HCT116 (cell line): ENCODE measurements around the gene OR56A4. TPM values are rescaled to one million over a fixed set of nuclear protein-coding genes. Genes with fewer than 3 reads are reported as not detected.

Experiments
- ATAC-seq: fragments of 200-7000 bp; cut with Tn5 transposase; 2 replicates; pipeline ENCODE4 v1.9.1; 2020; ENCODE audit warnings: mild to moderate bottlenecking, moderate library complexity
- BruUV-seq: library from RNA; stranded (reverse); fragments of 400-500 nt; replicated peaks from 2 replicates; lab custom pipeline; 2021; lab: Mats Ljungman, UMichigan
- CTCF ChIA-PET: fragments of 300-600 bp; sonication (Branson Sonifier 250); formaldehyde crosslinking; loops from one replicate; lab custom pipeline; 2021; ENCODE audit warnings: antibody characterized with exemption; lab: Charles Lee
- POLR2A ChIA-PET: fragments of 300-600, 350-600 bp; sonication (Branson Sonifier 250); formaldehyde crosslinking; loops from one replicate; lab custom pipeline; 2021; ENCODE audit warnings: antibody characterized with exemption; lab: Charles Lee
- RAD21 ChIA-PET, 2 experiments: fragments of 300-600 bp; sonication (Branson Sonifier 250); formaldehyde crosslinking; loops; one replicate each; lab custom pipeline; 2023; ENCODE audit warnings: low total read pairs in 2 of 2; ENCODE audit not compliant: uncharacterized antibody in 2 of 2, unreplicated experiment in 2 of 2, low non-redundant PET in 1 of 2; lab: Charles Lee
- DNase-seq: peaks from one replicate; pipeline ENCODE4 v3.0.0-alpha.2; 2010; ENCODE audit warnings: low read depth, low spot score
- H2AFZ ChIP-seq: fragments of 200-600 bp; shearing (Covaris generic), sonication (generic); 2 replicates; pipeline ENCODE4 v1.6.1; 2017; ENCODE audit warnings: low read depth, mixed run types, mixed read lengths, antibody characterized with exemption, low read length; ENCODE audit not compliant: poor library complexity, severe bottlenecking
- H3K27ac ChIP-seq: 2 replicates; pipeline ENCODE4 v1.5.1; 2012; ENCODE audit warnings: low read depth, low read length
- H3K27me3 ChIP-seq: fragments of 200-600 bp; sonication (generic); 2 replicates; pipeline ENCODE4 v1.6.1; 2016; ENCODE audit warnings: mixed run types, low read length, mixed read lengths; ENCODE audit not compliant: insufficient read depth
- H3K36me3 ChIP-seq, 2 experiments: fragments of 200-500 bp in 1 of 2; fragments of 200-600 bp in 1 of 2; sonication (Bioruptor generic) in 1 of 2; sonication (generic) in 1 of 2; 2 replicates each; pipeline versions ENCODE4 v1.5.1 to v1.6.1; 2014 to 2016; ENCODE audit warnings: low read length in 2 of 2, inconsistent platforms in 1 of 2, mixed read lengths in 1 of 2, mixed run types in 1 of 2; ENCODE audit not compliant: insufficient read depth in 2 of 2, control insufficient read depth in 1 of 2
- H3K4me1 ChIP-seq, 2 experiments: fragments of 200-600 bp in 1 of 2; sonication (generic) in 1 of 2; 2 replicates each; pipeline versions ENCODE4 v1.5.1 to v1.6.1; 2012 to 2017; ENCODE audit warnings: low read length in 2 of 2, inconsistent platforms in 1 of 2, mild to moderate bottlenecking in 1 of 2, mixed read lengths in 1 of 2, mixed run types in 1 of 2, moderate library complexity in 1 of 2; ENCODE audit not compliant: insufficient read depth in 2 of 2, control insufficient read depth in 1 of 2
- H3K4me2 ChIP-seq: fragments of 200-600 bp; sonication (generic); 2 replicates; pipeline ENCODE4 v1.6.1; 2017; ENCODE audit warnings: mixed run types, low read length, mixed read lengths
- H3K4me3 ChIP-seq, 2 experiments: fragments of 200-600 bp in 1 of 2; sonication (generic) in 1 of 2; replicated peaks in 1 of 2; 2 replicates each; pipeline ENCODE4 v1.5.1; 2011 to 2016; ENCODE audit warnings: low read length in 2 of 2, control low read depth in 1 of 2, low read depth in 1 of 2, mild to moderate bottlenecking in 1 of 2, mixed read lengths in 1 of 2, mixed run types in 1 of 2
- H3K79me2 ChIP-seq: fragments of 200-600 bp; sonication (generic); 2 replicates; pipeline ENCODE4 v1.6.1; 2017; ENCODE audit warnings: mild to moderate bottlenecking, mixed run types, low read length, moderate library complexity, mixed read lengths; ENCODE audit not compliant: insufficient read depth
- H3K9ac ChIP-seq: fragments of 200-600 bp; sonication (generic); 2 replicates; pipeline ENCODE4 v1.6.1; 2016; ENCODE audit warnings: low read length, mixed read lengths
- H3K9me2 ChIP-seq: fragments of 200-600 bp; sonication (generic), shearing (Covaris generic); 2 replicates; pipeline ENCODE4 v1.6.1; 2017; ENCODE audit warnings: mixed run types, mild to moderate bottlenecking, moderate library complexity; ENCODE audit not compliant: insufficient read depth
- H3K9me3 ChIP-seq, 2 experiments: fragments of 200-500 bp in 1 of 2; fragments of 200-600 bp in 1 of 2; sonication (Bioruptor generic) in 1 of 2; sonication (generic) in 1 of 2; 2 replicates each; pipeline ENCODE4 v1.6.1; 2014 to 2017; ENCODE audit warnings: low read length in 2 of 2, mixed read lengths in 2 of 2, inconsistent platforms in 1 of 2, low read depth in 1 of 2, mild to moderate bottlenecking in 1 of 2, mixed run types in 1 of 2, moderate library complexity in 1 of 2; ENCODE audit not compliant: control insufficient read depth in 1 of 2, insufficient read depth in 1 of 2
- H4K20me1 ChIP-seq: fragments of 200-600 bp; sonication (generic), shearing (Covaris generic); 2 replicates; pipeline ENCODE4 v1.6.1; 2017; ENCODE audit warnings: mixed run types, mild to moderate bottlenecking, moderate library complexity; ENCODE audit not compliant: insufficient read depth
- EGR1 ChIP-seq: IDR thresholded peaks from 2 replicates; pipeline ENCODE4 v1.6.1; 2012; ENCODE audit warnings: low read depth
- ELF1 ChIP-seq: IDR thresholded peaks from 2 replicates; pipeline ENCODE4 v1.6.1; 2012; ENCODE audit warnings: low read depth, borderline replicate concordance
- EZH2phosphoT487 ChIP-seq: fragments of 200-600 bp; IDR thresholded peaks from 2 replicates; pipeline ENCODE4 v1.6.1; 2018; ENCODE audit warnings: antibody characterized with exemption, borderline replicate concordance
- JUND ChIP-seq: IDR thresholded peaks from 2 replicates; pipeline ENCODE4 v1.6.1; 2012
- POLR2A ChIP-seq: IDR thresholded peaks from 2 replicates; pipeline ENCODE4 v1.7.0; 2011; ENCODE audit warnings: borderline replicate concordance; ENCODE audit not compliant: insufficient read depth, insufficient read length; ENCODE audit errors: extremely low read depth
- POLR2AphosphoS5 ChIP-seq: IDR thresholded peaks from 2 replicates; pipeline ENCODE4 v1.6.1; 2011; ENCODE audit warnings: mild to moderate bottlenecking, low read depth, low read length, moderate library complexity
- SIN3A ChIP-seq: IDR thresholded peaks from 2 replicates; pipeline ENCODE4 v1.6.1; 2012; ENCODE audit warnings: low read depth
- SP1 ChIP-seq: IDR thresholded peaks from 2 replicates; pipeline ENCODE4 v1.6.1; 2012; ENCODE audit warnings: low read depth
- TCF7L2 ChIP-seq: IDR thresholded peaks from 2 replicates; pipeline ENCODE4 v1.7.0; 2011; ENCODE audit warnings: borderline replicate concordance, inconsistent platforms; ENCODE audit not compliant: insufficient read depth, insufficient read length; ENCODE audit errors: extremely low read depth
- YY1 ChIP-seq: IDR thresholded peaks from 2 replicates; pipeline ENCODE4 v1.6.1; 2011; ENCODE audit warnings: low read length, low read depth, moderate library complexity, mild to moderate bottlenecking; ENCODE audit not compliant: insufficient replicate concordance; ENCODE audit errors: extremely low read depth
- intact Hi-C: fragments of 100-400 bp; cut with micrococcal nuclease; formaldehyde crosslinking; loops from 2 replicates; pipeline ENCODE4 v1.10.0; 2022
- total RNA-seq: library from RNA; stranded (reverse); gene quantifications from one replicate; pipeline ENCODE4 v1.2.1, GENCODE V29; 2021; ENCODE audit not compliant: unreplicated experiment
- TF ChIP-seq, protein P1 (sequence below), 3 experiments: fragments of 200-600 bp in 1 of 3; sonication (generic) in 1 of 3; IDR thresholded peaks in 2 of 3; conservative IDR thresholded peaks in 1 of 3; 2 replicates each; pipeline ENCODE4 v1.5.1; 2012 to 2017; ENCODE audit warnings: low read depth in 2 of 3, low read length in 2 of 3, antibody characterized with exemption in 1 of 3, borderline replicate concordance in 1 of 3, control low read depth in 1 of 3, mild to moderate bottlenecking in 1 of 3, mixed read lengths in 1 of 3, mixed run types in 1 of 3, moderate library complexity in 1 of 3; ENCODE audit not compliant: insufficient read depth in 1 of 3
- TF ChIP-seq, protein P2 (sequence below): IDR thresholded peaks from 2 replicates; pipeline ENCODE4 v1.6.1; 2012

The OR56A4 gene
- total RNA-seq, 1 experiment from 2014 or later, result not detected

DNA sequence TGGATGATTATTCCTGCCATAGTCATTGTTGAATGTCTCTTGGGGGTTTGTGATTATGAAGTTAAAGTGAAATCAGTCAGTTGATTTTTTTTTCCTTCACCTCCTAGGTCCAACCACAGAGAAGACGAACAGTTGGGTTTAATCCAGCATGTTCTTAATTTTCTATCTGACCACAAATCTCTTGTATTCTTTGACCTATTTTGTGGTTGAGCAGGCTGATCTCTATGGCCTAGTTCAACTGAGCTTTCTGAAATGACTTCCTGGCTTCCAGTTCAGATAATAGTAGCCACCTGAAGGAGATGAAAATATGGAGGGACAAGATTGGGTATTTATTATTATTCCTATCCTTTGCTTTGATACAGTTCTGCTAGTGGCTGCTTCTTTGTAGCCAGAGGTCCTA lies 33.2 kb downstream of the OR56A4 start (continued):
- TF ChIP-seq POLR2AphosphoS5 (no peak), EGR1 (no peak), YY1 (no peak), JUND (no peak), TCF7L2 (no peak), POLR2A (no peak)
- TF ChIP-seq, protein P1, sequence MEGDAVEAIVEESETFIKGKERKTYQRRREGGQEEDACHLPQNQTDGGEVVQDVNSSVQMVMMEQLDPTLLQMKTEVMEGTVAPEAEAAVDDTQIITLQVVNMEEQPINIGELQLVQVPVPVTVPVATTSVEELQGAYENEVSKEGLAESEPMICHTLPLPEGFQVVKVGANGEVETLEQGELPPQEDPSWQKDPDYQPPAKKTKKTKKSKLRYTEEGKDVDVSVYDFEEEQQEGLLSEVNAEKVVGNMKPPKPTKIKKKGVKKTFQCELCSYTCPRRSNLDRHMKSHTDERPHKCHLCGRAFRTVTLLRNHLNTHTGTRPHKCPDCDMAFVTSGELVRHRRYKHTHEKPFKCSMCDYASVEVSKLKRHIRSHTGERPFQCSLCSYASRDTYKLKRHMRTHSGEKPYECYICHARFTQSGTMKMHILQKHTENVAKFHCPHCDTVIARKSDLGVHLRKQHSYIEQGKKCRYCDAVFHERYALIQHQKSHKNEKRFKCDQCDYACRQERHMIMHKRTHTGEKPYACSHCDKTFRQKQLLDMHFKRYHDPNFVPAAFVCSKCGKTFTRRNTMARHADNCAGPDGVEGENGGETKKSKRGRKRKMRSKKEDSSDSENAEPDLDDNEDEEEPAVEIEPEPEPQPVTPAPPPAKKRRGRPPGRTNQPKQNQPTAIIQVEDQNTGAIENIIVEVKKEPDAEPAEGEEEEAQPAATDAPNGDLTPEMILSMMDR (IDR thresholded peaks at IDR 0.05 in 2 of 3, conservative IDR thresholded peaks at IDR 0.05 in 1 of 3; ENCODE audit: borderline replicate concordance in 1 of 3, insufficient read depth in 1 of 3, low read depth in 2 of 3, low read length in 2 of 3), result no peak

DNA sequence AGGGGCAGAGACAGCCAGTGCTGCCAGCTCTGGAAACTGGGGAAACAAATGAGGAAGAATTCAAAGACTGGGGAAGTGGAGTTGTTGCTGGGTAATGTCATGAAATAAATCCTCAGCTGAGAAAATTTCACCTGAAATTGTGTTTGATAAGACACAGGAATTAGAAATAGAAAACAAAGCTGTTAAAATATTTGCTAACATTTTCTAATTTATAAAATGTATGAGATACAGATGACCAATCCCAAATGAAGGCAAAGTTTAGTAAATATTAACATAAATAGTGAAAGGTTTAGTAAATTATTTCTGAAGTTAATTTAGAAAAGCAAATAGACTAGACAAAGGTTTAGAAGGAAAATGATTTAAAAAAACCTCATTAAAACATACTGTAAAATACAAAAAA lies 38.4 kb downstream of the OR56A4 start, which contains the start of gene OR56A5:
Gene OR56A5, minus strand, starts transcription at position 101 of the 400 bp plus-strand sequence. Its CDS starts 0 bp downstream, at position 101.
- Histone ChIP-seq H3K27ac (no peak within 1 kb of the TSS), H3K9me2 (no peaks in the 10 kb centered on the region), H3K4me2 (no peak within 1 kb of the TSS), H3K27me3 (peaks cover 25% of the 10 kb centered on the region), H3K4me3 (no peak within 1 kb of the TSS), H4K20me1 (no peaks in the 10 kb centered on the region), H3K9ac (no peak within 1 kb of the TSS), H3K9me3 (no peaks in the 10 kb centered on the region), H3K36me3 (no peaks in the 10 kb centered on the region), H3K79me2 (no peaks in the 10 kb centered on the region), H2AFZ (no peak within 1 kb of the TSS), H3K4me1 (no peaks in the 10 kb centered on the region)
- BruUV-seq, result no TSS peak
- ATAC-seq (no peak), DNase-seq (no peak)
- RAD21 ChIA-PET, result no interaction called here
- TF ChIP-seq EZH2phosphoT487 (no peak), SP1 (no peak), EGR1 (no peak), ELF1 (no peak), SIN3A (no peak)
- TF ChIP-seq, protein P2, sequence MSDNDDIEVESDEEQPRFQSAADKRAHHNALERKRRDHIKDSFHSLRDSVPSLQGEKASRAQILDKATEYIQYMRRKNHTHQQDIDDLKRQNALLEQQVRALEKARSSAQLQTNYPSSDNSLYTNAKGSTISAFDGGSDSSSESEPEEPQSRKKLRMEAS, result no peak
- POLR2A ChIA-PET, result no interaction called here
- intact Hi-C loops, result no loop called here
- CTCF ChIA-PET, result no interaction called here
